Stomach (tissue), 4 donors: ENCODE results near the gene MYH14.

Experiments
- EP300 ChIP-seq: sonication (generic); formaldehyde crosslinking; IDR thresholded peaks from one replicate; pipeline ENCODE4 v1.6.1; 2017; ENCODE audit warnings: antibody characterized with exemption
- POLR2A ChIP-seq, 4 donors: fragments of 450-650 bp; IDR thresholded peaks; one replicate each; pipeline ENCODE4 v1.6.1; 2016; ENCODE audit warnings: antibody characterized with exemption in 4 of 4, control low read depth in 2 of 4, mild to moderate bottlenecking in 1 of 4, moderate library complexity in 1 of 4
- POLR2AphosphoS5 ChIP-seq, 3 donors: sonication (generic); formaldehyde crosslinking; IDR thresholded peaks; one replicate each; pipeline ENCODE4 v1.6.1; 2016; ENCODE audit warnings: antibody characterized with exemption in 3 of 3
- TF ChIP-seq, protein P1 (sequence below), 7 experiments: fragments of 450-650 bp in 4 of 7; fragments of 200-600 bp in 3 of 7; sonication (generic) in 3 of 7; IDR thresholded peaks; one replicate each; pipeline ENCODE4 v1.5.1; 2016 to 2019; ENCODE audit warnings: antibody characterized with exemption in 7 of 7, control low read depth in 2 of 7, mild to moderate bottlenecking in 1 of 7

DNA sequence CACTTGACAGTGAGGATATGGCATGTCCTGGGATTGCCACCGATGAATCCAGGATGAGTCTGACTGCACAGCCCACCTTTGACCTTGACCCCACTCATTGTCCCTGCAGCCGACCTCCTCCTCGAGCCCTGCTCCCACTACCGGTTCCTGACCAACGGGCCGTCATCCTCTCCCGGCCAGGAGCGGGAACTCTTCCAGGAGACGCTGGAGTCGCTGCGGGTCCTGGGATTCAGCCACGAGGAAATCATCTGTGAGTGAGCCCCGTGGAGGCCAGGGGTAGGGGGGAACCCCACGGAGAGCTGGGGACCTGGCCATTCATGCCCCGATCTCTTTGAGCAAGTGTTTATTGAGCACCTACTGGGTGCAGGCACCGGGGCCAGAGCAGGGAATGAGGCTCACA is 28.4 kb downstream of the MYH14 start:
- TF ChIP-seq, protein P1, sequence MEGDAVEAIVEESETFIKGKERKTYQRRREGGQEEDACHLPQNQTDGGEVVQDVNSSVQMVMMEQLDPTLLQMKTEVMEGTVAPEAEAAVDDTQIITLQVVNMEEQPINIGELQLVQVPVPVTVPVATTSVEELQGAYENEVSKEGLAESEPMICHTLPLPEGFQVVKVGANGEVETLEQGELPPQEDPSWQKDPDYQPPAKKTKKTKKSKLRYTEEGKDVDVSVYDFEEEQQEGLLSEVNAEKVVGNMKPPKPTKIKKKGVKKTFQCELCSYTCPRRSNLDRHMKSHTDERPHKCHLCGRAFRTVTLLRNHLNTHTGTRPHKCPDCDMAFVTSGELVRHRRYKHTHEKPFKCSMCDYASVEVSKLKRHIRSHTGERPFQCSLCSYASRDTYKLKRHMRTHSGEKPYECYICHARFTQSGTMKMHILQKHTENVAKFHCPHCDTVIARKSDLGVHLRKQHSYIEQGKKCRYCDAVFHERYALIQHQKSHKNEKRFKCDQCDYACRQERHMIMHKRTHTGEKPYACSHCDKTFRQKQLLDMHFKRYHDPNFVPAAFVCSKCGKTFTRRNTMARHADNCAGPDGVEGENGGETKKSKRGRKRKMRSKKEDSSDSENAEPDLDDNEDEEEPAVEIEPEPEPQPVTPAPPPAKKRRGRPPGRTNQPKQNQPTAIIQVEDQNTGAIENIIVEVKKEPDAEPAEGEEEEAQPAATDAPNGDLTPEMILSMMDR (IDR thresholded peaks at IDR 0.05) = no peak
- no peak for TF ChIP-seq POLR2AphosphoS5 (IDR thresholded peaks at IDR 0.05)
- TF ChIP-seq EP300 = no peak
- no peak for TF ChIP-seq POLR2A (IDR thresholded peaks at IDR 0.05)
